NCI-H2227 (cell line): Measurements from ENCODE around the gene NFE2L1.
"Not testable (repeated sequence)": the region's sequence is repeated elsewhere in the genome, so short reads cannot be mapped to it uniquely, and the experiment has no call there.

Experiments
- DNase-seq: peaks from one replicate; lab custom pipeline; 2025; ENCODE audit not compliant: unreplicated experiment; lab: John Stamatoyannopoulos, UW

Gene NFE2L1

DNA sequence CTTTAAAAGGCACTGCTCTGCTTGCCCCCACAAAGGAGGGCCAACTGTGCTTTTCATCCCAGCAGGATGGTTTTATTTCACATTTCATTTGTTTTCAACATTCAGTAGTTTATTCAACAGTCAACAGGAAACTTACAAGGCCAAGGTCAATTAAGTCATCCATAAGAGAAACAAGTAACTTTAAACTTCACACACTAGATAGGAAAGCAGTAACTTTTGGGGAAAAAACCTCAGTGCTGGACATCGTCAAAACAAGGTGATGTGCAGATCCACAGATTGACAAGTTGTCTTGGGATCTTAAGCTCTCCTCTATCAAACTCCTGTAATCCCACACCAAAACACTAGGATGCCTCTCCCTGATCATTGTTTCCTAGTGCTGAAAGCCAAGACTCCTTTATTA lies 18.5 kb downstream of the NFE2L1 start:
- DNase-seq, result no peak

DNA sequence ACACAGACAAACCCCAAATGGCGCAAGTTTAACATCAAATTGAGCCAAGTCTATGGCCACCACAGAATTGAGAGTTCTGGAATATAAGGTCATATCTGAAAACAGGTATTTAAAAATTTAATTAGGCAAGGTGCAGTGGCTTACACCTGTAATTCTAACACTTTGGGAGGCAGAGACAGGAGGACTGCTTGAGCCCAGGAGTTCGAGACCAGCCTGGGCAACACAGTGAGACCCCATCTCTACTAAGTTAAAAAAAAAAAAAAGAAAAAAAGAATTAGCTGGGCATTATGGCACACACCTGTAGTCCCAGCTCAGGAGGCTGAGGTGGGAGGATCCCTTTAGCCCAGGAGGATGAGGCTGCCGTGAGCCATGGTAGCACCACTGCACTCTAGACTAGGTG lies 19.1 kb downstream of the NFE2L1 start:
- no peak for DNase-seq

DNA sequence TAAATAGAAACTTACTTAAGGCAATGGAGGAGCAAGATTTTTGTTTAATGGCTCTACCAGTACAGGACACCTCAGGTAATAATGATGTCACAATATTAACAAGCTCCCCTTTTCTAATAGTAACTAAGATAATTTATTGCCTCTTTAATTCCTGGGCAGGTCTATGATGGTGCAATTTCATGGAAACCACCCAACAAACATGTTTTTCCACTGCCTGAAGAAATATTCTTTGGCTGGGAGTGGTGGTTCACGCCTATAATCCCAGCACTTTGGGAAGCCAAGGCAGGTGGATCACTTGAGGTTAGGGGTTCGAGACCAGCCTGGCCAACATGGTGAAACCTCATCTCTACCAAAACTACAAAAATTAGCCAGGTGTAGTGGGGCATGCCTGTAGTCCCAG lies 19.6 kb downstream of the NFE2L1 start:
- not testable (repeated sequence) for DNase-seq

DNA sequence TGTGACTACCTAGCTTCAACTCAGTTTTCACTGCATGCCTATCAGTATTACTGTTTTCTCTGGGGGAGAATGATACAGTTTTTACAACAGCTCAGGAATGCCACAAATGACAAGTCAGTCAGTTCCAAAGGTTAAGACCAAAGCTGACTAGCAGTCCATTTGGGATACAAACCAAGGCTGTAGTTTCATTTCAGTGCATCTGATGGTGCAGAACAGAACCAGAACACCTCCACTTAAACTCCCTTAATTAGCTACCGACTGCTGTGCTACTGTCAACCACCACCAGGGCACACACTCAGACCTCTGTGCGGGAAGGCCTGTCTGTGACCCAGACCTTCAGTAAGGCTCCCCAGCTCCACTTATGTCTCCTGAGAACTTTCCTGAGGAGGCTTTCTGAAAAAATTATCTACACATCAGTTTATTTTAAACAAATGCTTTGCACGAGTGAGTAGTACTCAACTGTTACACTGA lies 20.4 kb downstream of the NFE2L1 start:
- DNase-seq, result no peak

DNA sequence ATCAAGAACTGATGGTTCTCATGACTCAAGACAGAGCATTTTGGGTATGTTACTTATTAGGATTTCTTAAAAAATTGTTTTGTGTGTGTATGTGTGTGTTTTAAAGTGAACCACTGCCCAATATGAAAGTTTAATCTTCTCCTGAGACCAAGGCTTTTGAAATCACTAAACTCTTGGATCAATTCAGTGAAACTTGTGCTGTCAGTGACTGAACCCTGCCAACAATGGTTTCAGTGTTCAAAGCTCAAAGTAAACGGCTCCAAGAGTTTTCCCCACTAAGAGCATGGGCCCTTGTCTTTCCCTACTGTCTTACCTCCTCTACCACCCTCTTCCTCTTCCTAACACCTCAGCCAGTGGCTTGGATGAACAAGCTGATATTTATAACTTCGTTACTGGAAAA lies 22.0 kb downstream of the NFE2L1 start:
- no peak for DNase-seq

DNA sequence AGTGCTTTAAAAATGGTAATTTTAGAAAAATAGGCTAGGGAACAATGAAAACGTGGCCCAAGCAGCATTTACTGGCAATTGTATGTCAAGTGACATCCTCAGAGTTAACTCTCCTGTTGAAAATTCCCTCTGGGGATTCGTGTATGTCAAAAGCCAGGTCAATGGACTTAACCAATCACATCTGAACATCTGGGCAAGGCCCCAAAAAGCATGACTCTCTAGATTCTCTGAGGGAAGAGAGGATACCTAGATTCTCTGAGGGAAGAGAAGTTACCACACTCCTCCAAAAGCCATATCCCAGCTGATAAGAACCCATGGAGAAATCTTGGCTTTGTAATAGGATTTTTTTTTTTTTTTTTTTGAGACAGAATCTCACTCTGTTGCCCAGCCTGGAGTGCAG lies 23.5 kb downstream of the NFE2L1 start:
- no peak for DNase-seq

DNA sequence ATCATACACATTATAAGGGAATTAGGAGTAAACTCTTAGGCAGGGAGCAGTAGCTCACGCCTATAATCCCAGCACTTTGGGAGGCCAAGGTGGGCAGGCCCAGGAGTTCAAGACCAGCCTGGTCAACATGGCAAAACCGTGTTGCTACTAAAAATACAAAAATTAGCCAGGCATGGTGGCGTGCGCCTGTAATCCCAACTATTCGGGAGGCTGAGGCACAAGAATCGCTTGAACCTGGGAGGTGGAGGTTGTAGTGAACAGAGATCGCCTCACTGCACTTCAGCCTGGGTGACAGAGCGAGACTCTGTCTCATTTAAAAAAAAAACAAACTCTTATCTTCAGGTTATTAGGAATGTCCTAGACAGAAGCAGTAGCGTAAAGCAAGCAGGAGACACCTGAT lies 24.7 kb downstream of the NFE2L1 start:
- not testable (repeated sequence) for DNase-seq

DNA sequence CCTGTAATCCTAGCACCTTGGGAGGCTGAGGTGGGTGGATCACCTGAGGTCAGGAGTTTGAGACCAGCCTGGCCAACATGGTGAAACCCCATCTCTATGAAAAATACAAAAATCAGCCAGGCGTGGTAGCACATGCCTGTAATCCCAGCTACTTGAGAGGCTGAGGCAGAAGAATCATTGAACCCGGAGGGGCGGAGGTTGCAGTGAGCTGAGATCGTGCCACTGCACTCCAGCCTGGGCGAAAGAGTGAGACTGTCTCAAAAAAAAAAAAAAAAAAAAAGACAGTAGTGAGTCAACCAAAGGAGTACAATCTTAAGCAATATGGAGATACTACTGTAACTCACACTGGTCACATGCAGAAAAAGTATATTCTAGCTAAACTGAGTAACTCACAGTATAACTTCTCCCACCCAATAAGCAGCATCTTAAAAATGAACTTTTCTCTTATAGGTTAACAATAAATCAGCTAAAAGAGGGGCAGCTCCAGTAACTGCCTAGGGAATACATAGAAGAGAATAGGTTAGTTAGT lies 25.5 kb downstream of the NFE2L1 start:
- not testable (repeated sequence) for DNase-seq

DNA sequence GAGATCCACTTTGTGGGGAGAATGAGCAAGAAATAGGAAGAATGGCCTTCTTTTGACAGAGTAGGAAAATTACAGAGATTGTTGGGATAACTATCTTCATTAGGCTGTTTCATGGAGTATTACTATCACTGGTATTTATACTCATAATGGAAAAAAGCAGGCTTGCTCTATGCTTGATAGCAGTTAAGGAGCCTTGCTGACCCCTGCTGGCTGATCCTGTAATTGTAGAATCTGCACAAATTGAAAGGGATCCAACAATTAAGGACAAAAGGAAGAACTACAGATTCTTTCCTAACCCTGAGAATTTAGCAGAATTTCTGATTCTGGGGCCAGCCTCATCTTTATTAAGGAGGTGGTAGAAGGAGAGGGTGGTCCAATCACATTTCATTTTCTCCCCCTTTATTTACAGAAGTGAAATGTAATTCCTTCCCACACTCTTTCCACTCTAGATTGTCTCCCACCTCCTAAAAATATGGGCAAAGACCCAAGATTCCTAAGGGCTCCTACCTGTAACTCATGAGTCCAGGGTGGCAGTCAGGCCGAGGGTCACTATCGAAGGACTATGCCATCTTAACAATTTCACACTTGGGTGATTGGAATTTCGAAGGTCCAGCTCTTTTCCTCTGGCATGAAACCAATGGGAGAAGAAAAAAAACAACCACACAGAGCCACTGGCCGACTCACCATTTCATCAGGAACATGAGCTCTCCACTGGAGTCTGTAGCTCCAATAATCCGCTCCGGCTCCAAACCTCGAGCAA lies 26.3 kb downstream of the NFE2L1 start:
- peak; percentile 83 for DNase-seq

DNA sequence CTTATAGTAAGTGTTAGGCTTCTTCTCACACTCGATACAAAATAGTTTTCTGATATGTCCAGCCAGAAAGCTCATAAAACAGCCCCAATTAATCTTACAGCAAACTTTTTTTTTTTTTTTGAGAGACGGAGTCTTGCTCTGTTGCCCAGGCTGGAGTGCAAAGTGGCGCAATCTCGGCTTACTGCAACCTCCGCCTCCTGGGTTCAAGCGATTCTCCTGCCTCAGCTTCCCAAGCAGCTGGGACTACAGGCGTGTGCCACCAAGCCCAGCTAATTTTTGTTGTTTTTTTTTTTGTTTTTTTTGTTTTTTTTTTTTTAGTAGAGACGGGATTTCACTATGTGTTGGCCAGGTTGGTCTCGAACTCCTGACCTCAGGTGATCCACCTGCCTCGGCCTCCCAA lies 29.0 kb downstream of the NFE2L1 start:
- DNase-seq, result not testable (repeated sequence)

DNA sequence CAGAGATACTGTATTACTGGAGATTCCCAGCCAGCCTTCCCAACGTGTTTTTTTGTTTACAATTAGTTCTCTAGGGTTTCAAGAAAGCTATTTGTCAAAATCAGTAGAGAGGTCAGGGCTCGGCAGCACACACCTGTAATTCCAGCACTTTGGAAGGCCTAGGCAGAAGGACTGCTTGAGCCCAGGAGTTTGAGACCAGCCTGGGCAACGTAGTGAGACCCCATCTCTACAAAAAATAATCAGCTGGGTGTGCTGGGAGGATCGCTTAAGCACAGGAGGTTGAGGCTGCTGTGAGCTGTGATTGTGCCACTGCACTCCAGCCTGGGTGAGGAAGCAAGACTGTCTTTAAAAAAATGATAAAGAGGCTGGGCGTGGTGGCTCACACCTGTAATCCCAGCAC lies 33.7 kb downstream of the NFE2L1 start:
- DNase-seq, result no peak

DNA sequence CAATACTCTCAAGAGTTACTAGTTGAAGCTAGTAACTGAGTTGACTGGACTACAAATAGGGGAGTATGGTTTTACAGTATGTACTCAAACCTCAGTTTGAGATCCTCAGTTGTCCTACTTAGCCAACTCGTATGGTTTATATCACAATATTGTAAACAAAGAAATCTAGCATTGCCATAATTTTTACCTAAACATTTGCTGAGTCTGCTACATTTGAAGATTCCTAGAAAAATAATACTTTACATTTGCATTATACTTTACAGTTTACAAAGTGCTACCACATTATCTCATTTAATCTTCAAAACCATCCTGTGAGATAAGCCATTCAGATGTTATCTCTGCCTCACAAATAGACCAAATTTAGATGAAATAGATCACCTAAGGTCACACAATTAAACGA lies 36.8 kb downstream of the NFE2L1 start:
- no peak for DNase-seq

DNA sequence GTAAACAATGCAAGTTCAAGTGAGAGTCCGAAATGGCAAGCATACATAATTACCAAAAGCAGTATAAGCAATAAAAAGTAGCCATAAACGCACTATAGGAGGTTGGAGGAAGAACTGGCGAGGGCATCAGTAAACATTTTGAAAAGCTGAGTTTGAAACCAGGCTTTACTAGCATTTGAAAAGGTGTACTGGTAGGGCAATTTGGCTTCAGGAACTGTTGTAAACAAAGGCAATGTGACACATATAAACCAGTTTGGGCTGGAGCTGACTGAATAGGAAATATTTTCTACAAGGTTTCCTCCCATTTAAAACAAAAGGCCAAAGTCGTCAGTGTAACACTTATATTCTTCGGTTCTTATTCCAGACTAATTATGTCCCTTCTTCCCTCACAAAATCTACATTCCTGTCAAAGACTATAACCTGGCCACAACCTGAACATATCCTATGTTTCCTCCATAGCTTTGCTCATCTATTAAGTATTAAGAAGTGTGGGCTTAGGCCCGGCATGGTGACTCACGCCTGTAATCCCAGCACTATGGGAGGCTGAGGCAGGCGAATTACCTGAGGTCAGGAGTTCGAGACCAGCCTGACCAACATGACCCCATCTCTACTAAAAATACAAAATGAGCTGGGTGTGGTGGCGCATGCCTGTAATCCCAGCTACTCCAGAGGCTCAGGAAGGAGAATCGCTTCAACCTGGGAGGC lies 45.3 kb downstream of the NFE2L1 start:
- DNase-seq, result no peak

DNA sequence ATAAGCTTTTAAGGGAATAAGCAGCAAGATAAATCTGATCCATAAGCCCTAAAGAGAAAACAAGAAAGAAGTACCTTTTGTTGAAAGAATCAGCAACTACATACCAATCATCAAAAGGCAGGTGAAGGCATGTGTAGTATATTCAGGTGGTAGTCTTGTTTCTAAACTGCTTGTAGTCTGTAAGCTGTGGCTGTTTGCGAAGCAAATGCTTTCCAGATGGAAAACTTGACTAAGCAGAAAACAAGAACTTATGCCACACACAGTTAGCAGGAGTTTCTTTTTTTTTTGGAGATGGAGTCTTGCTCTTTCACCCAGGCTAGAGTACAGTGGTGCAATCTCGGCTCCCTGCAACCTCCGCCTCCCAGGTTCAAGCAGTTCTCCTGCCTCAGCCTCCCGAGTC lies 47.5 kb downstream of the NFE2L1 start:
- no peak for DNase-seq

DNA sequence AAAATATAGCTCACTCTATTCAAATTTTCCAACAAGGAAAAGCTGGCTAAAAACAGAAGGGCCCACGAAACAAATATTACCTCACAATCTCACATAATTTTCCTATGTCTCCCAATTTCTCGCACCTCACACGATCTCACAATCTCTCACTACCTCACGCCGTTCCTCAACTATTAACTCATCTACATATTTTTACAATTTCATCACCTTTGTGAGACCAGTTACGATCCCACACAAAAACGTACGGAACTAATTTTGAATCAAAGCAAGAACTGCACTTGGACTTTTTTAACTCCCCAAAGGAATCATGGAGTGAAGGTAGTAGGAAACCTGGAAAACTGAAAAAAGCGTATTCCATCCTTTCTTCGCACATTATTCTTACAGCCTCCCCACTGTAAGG lies 52.0 kb downstream of the NFE2L1 start:
- DNase-seq, result no peak

DNA sequence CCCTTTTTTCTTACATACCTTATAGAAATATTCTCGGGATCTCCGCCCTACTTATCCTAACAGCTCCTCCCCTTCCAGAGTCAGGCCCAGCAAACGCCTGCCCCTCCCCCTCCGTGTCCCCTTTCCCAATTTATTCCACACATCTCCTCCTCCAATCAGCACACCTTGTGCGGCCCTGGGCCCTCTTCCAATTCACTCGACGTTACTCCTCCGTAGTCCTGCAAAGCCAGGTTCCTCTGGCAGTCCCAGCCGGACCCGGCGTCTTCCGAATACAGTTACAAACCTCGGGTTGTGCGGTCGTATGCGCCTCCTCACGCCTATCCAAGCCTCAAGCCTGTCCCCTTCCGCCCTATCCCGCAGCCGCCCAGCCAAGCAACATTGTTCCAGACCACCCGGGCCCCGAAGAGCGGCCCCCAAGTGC lies 52.4 kb downstream of the NFE2L1 start:
- peak; percentile 80 for DNase-seq

DNA sequence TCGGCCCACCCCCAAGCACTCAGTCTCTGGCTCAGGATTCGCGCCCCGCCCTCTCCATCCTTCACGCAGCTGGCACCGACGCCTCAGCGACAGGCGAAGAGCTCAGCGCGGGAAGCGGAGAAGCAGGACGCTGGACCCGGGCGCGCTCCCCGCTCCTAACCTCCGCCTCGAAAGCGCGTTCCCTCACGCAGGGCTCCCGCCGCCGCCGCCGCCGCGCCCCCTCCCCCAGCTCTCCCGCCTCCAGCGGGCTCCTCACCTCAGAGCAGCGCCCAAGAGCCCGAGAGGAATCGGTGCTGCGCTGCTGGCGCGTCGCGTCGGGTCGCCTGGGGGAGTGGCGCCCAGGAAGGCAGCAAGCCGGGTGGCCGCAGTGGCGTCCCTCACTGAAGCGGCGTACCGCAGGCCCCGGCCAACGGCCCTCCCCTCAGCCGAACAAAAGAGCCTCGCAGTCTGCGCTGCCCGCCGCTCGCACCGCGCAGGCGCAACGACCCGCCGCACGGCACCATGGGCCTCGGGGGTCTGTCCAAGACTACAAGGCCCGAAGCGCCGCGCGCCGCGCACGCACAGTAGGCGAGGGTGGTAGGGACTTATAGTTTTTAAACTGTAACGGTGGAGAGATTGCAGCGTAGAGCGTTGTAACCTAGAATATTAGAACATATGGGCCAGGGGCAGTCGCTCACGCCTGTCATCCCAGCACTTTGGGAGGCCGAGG lies 53.0 kb downstream of the NFE2L1 start, which contains the start of gene CBX1:
TSS of gene CBX1 (minus strand) at position 467 of the 709 bp plus-strand sequence. CDS start 24,474 bp downstream, outside the sequence.
- peak; percentile 99 for DNase-seq

DNA sequence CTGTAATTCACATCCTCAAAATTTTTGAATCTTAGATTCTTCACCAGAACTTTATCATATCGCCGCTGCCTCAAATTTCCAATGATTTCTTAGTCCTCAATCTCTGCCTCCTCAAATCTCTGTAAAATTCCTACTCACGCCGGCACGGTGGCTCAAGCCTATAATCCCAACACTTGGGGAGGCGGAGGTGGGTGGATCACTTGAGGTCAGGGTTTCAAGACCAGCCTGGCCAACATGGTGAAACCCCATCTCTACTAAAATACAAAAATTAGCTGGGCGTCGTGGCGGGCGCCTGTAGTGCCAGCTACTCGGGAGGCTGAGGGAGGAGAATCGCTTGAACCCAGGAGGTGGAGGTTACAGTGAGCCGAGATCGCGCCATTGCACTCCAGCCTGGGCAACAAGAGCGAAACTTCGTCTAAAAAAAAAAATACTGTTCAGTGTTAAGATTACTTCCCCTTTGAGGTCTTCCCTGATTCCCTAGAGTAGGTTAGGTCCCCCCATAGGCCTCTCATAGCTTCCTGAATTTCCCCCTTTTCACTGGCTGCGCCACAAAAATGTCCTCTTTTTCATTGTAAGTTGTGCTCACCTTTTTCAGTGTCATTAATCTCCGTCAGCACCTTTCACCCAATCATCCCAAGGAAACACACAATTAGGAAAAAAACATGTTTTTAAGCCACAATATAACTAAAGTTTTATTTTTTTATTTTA lies 54.0 kb downstream of the NFE2L1 start:
- no peak for DNase-seq

DNA sequence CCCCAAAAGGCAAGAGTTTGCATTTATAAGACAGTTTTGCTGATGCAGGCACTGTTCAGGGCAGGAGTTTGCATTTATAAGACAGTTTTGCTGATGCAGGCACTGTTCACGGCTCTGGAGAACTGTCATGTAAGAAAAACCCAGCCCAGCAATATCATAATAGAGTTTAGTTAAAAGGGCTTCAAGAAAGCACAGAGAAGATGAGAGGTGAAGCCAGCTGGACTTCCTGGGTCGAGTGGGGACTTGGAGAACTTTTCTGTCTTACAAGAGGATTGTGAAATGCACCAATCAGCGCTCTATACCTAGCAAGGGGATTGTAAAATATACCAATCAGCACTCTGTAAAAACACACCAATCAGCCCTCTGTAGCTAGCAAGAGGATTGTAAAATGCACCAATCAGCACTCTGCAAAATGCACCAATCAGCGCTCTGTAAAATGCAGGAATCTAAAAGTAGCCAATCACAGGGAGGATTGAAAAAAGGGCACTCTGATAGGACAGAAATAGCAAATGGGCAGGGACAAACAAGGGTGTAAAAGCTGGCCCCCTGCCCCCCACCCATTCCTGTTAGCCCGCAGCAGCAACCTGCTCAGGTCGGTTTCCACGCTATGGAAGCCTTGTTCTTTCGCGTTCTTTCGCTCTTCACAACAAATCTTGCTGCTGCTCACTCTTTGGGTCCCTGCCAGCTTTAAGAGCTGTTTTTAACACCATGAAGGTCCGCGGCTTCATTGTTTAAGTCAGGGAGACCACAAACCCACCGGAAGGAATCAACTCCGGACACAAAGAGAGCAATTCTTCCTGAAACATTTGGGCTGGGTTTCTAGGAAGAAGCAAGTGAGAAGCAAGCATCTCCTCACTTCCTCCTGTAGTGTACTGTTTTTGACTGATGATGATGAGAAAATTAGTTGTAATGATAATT lies 54.9 kb downstream of the NFE2L1 start:
- DNase-seq, result no peak

DNA sequence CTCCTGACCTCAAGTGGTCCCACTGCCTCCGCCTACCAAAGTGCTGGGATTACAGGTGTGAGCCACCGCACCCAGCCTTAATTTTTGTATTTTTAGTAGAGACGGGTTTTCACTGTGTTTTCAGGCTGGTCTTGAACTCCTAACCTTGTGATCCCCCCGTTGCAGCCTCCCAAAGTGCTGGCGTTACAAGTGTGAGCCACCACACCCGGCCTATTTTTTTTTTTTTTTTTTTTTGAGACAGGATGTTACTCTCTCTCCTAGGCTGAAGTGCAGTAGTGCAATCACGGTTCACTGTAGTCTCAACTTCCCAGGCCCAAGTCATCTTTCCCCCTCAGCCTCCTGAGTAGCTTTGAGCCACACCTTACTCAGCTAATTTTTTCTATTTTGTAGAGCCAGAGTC lies 56.3 kb downstream of the NFE2L1 start:
- DNase-seq, result no peak
